Measurements from ENCODE around the gene PLEKHG5. TPM values are rescaled to one million over a fixed set of nuclear protein-coding genes. Genes with fewer than 3 reads are reported as not detected.

The PLEKHG5 gene
- total RNA-seq, 2 experiments from 2014 or later = 1.7 to 1.8 TPM

DNA sequence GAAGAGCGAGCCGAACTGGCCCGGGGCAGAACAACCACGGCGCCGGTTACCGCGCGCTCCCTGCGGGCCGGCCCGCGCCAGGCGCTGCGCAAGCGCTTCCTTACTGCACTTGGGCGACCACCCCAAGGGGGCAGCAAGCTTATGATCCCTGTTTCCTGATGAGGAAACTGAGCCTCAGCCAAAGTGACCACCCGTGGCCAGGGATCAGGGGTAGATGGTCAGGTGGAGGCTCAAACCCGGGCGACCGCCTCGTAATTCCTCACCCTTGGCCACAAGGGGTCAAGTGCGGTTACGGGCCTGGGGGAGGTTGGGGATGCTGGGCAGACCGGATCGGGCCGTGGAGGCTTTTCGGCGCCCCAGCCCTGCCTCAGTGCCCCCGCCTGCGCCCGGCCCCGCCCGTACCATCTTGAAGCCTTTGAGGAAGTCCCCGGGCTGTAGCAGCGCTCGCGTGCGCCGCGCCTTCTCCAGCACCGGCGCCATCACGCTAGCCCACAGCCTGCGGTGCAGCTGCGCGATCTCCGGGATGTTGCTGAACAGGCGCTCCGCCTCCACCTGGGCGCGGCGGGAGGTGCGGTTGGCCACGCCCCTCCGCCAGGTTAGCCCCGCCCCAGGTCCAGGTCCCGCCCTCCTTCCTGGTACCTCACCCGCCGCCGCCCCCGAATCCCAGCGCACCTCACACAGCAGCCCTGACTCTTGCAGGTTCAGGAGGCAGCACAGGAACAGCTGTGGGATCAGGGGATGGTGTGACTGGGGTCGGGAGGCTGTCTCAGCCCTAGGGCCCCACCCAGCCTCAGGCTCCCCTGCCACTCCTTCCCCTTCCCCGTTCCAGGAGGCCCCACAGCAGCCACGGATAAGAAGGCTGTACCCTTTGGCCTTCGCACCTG, 20.1 kb downstream of the PLEKHG5 start:
- Mint-ChIP-seq H3K36me3 (ENCODE audit: low read depth) (no peaks in the 10 kb centered on the region), H3K4me3 (no peak overlapping the region), H3K27me3 (ENCODE audit: low read depth) (no peaks in the 10 kb centered on the region), H3K4me1 (ENCODE audit: low read depth) (peaks cover 6% of the 10 kb centered on the region), H3K9me3 (no peaks in the 10 kb centered on the region), H3K27ac (no peak overlapping the region)
- CTCF ChIA-PET = interaction anchor here (0.6 to 1.9 kb wide), 4 partner anchors 16 to 176 kb away, joined by 3 to 5 read pairs (median 4); no protein-coding TSS in a partner anchor
- DNase-seq = no peak
- intact Hi-C loops (cut with micrococcal nuclease) = no loop called here

DNA sequence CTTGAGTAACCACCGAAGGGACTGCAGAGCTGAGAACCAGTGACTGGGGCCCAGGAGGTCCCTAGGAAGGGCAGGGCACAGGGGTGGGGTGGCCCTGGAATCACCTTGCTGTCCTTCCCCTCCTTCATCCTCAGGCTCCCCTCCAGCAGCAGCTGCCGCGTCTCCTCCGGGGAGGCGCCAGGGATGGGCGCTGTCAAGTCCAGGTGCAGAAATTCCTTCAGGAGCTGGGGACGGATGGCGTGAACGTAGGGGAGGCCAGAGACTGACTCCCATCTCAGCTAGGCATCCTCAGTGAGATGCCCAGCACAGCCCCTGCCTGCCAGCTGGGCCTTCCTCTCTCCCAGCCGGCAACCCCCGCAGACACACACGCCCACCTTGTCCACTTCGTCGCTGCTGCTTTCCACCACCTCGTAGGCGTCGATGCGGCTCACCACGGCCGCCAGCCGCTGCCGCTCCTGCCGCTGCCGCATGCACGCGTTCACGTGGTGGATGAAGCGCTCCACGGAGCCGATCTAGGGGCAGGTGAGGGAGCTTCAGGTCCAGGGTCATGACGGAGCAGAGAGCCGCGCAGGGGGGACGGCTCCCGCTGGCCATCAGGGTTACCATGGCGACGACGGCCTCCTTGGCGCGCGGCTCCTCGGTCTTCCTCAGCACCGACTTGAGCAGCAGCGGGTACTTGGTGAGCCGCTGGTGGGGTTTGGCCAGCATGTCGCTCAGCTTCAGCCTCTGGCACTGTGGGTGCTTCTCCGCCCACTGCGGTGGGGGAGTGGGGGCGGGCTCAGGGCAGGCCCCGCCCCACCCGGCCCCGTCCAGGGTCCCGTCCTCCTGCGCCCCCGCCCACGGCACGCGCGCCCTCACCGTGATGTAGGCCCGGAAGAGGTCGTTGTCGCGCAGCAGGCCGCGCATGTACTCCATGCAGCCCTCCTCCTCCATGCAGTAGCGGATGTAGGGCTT, 21.1 kb downstream of the PLEKHG5 start:
- Mint-ChIP-seq H3K9me3 (no peaks in the 10 kb centered on the region), H3K27ac (no peak overlapping the region), H3K4me3 (no peak overlapping the region), H3K27me3 (ENCODE audit: low read depth) (no peaks in the 10 kb centered on the region), H3K36me3 (ENCODE audit: low read depth) (no peaks in the 10 kb centered on the region), H3K4me1 (ENCODE audit: low read depth) (peaks cover 5% of the 10 kb centered on the region)
- no peak for DNase-seq
- CTCF ChIA-PET = no interaction called here
- intact Hi-C loops (cut with micrococcal nuclease) = no loop called here

DNA sequence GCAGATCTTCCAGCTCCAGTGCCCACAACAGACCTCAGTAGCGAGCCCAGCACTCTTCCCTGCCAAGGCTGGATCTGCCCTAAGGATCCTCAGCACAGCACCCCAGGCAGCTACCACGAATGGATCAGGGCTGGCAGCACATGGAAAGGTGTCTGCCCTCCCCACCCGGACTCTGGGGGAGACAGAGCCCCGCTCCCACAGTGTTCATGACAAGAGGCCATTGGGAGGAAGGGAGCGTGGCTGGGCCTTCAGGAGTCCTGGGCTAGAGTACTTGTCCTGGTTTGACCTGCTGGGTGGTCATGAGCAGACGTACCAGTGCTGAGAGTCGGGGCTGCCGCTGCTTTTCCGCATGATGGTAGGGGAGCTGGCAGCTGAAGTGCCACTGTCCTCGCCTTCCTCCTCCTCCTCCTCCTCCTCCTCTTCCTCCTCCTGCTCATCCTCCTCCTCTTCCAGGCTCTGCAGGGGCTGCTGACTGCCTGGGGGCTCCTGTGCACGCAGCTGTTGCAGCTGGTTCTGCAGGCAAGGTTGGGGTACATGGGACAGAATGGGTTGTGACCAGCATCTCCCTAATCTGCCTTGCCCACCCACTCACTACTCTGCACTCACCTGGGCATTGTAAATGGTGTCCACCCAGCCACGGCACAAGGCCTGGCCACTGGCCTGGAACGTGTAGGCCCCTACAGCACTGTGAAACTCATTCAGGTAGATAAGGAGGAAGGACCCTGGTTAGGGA, 22.6 kb downstream of the PLEKHG5 start:
- Mint-ChIP-seq H3K4me1 (ENCODE audit: low read depth) (peaks cover 13% of the 10 kb centered on the region), H3K27me3 (ENCODE audit: low read depth) (no peaks in the 10 kb centered on the region), H3K27ac (no peak overlapping the region), H3K4me3 (no peak overlapping the region), H3K9me3 (no peaks in the 10 kb centered on the region), H3K36me3 (ENCODE audit: low read depth) (peaks cover 7% of the 10 kb centered on the region)
- CTCF ChIA-PET = interaction anchor here (0.8 to 1.2 kb wide), 3 partner anchors 17 to 32 kb away, joined by 3 to 4 read pairs (median 3); no protein-coding TSS in a partner anchor
- intact Hi-C loops (cut with micrococcal nuclease) = no loop called here
- DNase-seq = no peak

DNA sequence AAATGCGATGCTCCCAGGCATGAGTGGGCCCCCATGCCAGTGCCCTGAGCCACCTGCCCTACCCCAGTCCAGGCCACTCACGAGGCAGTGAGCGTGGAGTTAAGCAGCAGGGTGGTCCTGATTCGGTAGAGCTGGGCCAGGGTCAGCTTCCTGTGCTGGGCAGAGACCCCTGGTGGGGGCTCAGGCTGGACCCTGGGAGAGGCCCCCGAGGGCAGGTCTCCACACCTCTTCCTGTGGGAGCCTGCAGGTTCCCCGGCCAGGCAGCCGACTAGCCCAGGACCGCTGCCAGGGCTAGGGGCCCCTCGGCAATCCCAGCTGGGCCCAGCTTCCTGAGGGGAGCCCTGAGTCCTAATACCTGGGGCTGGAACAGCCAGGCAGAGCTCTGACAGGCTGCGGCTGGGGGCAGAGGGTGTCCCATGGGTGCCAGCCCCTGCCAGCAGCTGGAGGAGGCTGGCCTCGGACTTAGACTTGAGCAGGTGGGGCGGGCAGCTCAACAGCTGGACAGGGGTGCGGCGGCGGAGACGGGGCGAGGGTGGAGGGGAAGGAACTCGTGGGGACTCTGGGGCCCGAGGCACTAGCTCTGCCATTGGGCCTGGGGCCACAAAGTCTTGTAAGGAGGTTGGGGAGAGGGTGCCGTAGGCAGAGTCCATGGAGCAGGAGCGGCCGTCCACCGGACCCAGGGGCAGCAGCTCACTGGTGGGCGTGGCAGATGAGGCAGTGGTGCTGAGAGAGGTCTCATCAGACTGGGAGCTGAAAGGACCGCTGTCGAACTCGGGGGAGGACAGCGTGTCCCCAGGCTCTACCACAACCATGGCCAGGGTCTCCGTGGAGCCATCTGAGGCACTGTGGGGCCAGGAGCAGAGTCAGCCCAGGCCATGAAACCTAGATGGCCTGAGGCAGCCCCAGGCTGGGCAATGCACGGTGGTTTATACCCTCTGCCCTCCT, 23.5 kb downstream of the PLEKHG5 start:
- no peak overlapping the region for H3K4me3 Mint-ChIP-seq
- CTCF ChIA-PET = interaction anchor here (0.8 to 1.4 kb wide), 5 partner anchors 18 to 229 kb away, joined by 3 to 5 read pairs (median 3); no protein-coding TSS in a partner anchor
- intact Hi-C loops (cut with micrococcal nuclease) = no loop called here
- H3K4me1 Mint-ChIP-seq (ENCODE audit: low read depth) = peaks cover 20% of the 10 kb centered on the region
- H3K27me3 Mint-ChIP-seq (ENCODE audit: low read depth) = no peaks in the 10 kb centered on the region
- H3K9me3 Mint-ChIP-seq = no peaks in the 10 kb centered on the region
- H3K36me3 Mint-ChIP-seq (ENCODE audit: low read depth) = peaks cover 11% of the 10 kb centered on the region
- no peak overlapping the region for H3K27ac Mint-ChIP-seq
- DNase-seq = no peak

- CTCF ChIA-PET = interaction anchor here (0.9 to 1.8 kb wide), 4 partner anchors 19 to 229 kb away, joined by 3 to 6 read pairs (median 4); no protein-coding TSS in a partner anchor
- intact Hi-C loops (cut with micrococcal nuclease) = no loop called here
- Mint-ChIP-seq H3K4me3 (no peak overlapping the region), H3K27ac (no peak overlapping the region), H3K9me3 (no peaks in the 10 kb centered on the region), H3K4me1 (ENCODE audit: low read depth) (peaks cover 28% of the 10 kb centered on the region), H3K27me3 (ENCODE audit: low read depth) (no peaks in the 10 kb centered on the region), H3K36me3 (ENCODE audit: low read depth) (peaks cover 19% of the 10 kb centered on the region)
- DNase-seq = no peak
Observed at GRCh38 chr1:6467224-6467623, 24.2 kb downstream of the PLEKHG5 start.

- CTCF ChIA-PET = interaction anchor here (0.7 to 1.8 kb wide), 4 partner anchors 19 to 228 kb away, joined by 3 to 6 read pairs (median 3); no protein-coding TSS in a partner anchor
- Mint-ChIP-seq H3K4me1 (ENCODE audit: low read depth) (peaks cover 32% of the 10 kb centered on the region), H3K27me3 (ENCODE audit: low read depth) (no peaks in the 10 kb centered on the region), H3K4me3 (peak overlapping the region; percentile 92), H3K9me3 (no peaks in the 10 kb centered on the region), H3K27ac (peak overlapping the region; percentile 87), H3K36me3 (ENCODE audit: low read depth) (peaks cover 21% of the 10 kb centered on the region)
- no peak for DNase-seq
- intact Hi-C loops (cut with micrococcal nuclease) = no loop called here
Observed at GRCh38 chr1:6466751-6467150, 24.7 kb downstream of the PLEKHG5 start.

DNA sequence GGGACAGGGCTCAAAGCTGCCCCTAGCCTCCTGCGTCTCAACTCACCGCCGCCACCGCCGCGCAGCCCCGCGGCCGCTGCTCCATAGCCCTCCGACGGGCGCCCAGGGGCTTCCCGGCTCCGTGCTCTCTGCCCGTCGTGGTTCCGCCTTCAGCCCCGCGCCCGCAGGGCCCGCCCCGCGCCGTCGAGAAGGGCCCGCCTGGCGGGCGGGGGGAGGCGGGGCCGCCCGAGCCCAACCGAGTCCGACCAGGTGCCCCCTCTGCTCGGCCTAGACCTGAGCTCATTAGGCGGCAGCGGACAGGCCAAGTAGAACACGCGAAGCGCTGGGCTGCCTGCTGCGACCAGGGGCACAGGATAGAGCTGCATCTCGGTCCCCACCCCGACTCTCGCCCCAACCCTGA, 25.4 kb downstream of the PLEKHG5 start, which contains the start of gene TNFRSF25:
Gene TNFRSF25 (minus strand): TSS at position 151 of the 400 bp plus-strand sequence. CDS start 66 bp downstream, at position 85.
- Mint-ChIP-seq H3K27ac (peak within 1 kb of the TSS; percentile 87), H3K4me3 (peak within 1 kb of the TSS; percentile 92)
- intact Hi-C loops (cut with micrococcal nuclease) = no loop called here

GRCh38 chr1:6465461-6466005, 25.9 kb downstream of the PLEKHG5 start:
- CTCF ChIA-PET = interaction anchor here (1.2 to 1.8 kb wide), 3 partner anchors 13 to 24 kb away, joined by 3 to 6 read pairs (median 3); no protein-coding TSS in a partner anchor
- intact Hi-C loops (cut with micrococcal nuclease) = loop anchor here (2.0 kb wide), 2 partner anchors 73 to 473 kb away; partner anchors contain the start of genes ACOT7 and NPHP4
- Mint-ChIP-seq H3K36me3 (ENCODE audit: low read depth) (peaks cover 27% of the 10 kb centered on the region), H3K27ac (peak overlapping the region; percentile 87), H3K4me3 (peak overlapping the region; percentile 92), H3K4me1 (ENCODE audit: low read depth) (peaks cover 43% of the 10 kb centered on the region), H3K9me3 (no peaks in the 10 kb centered on the region), H3K27me3 (ENCODE audit: low read depth) (no peaks in the 10 kb centered on the region)
- peak; percentile 61 for DNase-seq

More for the DNA sequence above, 25.4 kb downstream of the PLEKHG5 start, which contains the start of gene TNFRSF25:
- Mint-ChIP-seq H3K36me3 (ENCODE audit: low read depth) (peaks cover 22% of the 10 kb centered on the region), H3K9me3 (no peaks in the 10 kb centered on the region), H3K27me3 (ENCODE audit: low read depth) (no peaks in the 10 kb centered on the region), H3K4me1 (ENCODE audit: low read depth) (peaks cover 38% of the 10 kb centered on the region)
- CTCF ChIA-PET = interaction anchor here (0.7 to 1.8 kb wide), 4 partner anchors 12 to 31 kb away, joined by 3 to 6 read pairs (median 3); no protein-coding TSS in a partner anchor
- peak; percentile 48 for DNase-seq

DNA sequence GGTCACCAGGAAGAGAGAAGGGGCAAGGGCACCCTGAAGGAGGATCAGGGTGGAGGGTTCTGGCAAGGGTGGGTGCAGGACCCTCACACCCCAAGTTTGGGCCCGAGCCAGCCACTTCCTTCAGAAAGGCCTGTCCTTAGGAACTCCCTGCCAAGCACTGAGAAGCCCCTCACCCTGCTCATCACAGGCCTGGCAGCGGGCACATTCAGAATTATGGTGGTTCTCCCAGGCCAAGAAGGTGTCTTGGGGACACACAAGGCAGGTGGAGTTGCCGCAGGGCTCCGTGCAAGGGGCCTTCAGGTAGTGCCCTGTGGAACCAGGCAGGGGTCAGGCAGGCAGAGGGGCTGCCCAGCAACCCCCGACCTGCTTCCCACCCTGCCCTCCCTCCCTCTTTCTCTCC, 26.6 kb downstream of the PLEKHG5 start:
- peaks cover 48% of the 10 kb centered on the region for H3K4me1 Mint-ChIP-seq (ENCODE audit: low read depth)
- DNase-seq = no peak
- intact Hi-C loops (cut with micrococcal nuclease) = loop anchor here (1.0 to 2.0 kb wide), 3 partner anchors 20 to 472 kb away; partner anchors contain the start of genes ACOT7 and NPHP4
- H3K4me3 Mint-ChIP-seq = peak overlapping the region; percentile 92
- H3K36me3 Mint-ChIP-seq (ENCODE audit: low read depth) = peaks cover 27% of the 10 kb centered on the region
- peak overlapping the region; percentile 87 for H3K27ac Mint-ChIP-seq
- CTCF ChIA-PET = interaction anchor here (1.2 to 2.8 kb wide), 4 partner anchors 8 to 25 kb away, joined by 3 to 18 read pairs (median 4); no protein-coding TSS in a partner anchor
- H3K27me3 Mint-ChIP-seq (ENCODE audit: low read depth) = no peaks in the 10 kb centered on the region
- no peaks in the 10 kb centered on the region for H3K9me3 Mint-ChIP-seq

DNA sequence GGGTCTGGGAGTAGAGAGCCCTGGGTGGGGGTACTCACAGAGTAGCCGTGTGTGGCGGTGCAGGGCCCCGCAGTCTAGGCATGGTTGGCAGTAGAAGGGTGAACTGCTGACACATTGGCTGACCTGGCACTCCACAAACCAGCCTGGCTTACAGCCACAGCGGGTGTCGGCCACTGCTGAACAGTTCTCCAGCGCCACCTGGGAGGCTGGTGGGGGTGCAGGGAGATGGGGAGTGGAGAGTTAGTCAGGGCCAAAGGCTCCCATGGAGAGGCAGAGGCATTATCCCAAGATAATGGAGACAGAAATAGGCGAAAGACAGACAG, 27.0 kb downstream of the PLEKHG5 start:
- CTCF ChIA-PET = interaction anchor here (1.0 to 2.8 kb wide), 5 partner anchors 8 to 39 kb away, joined by 3 to 18 read pairs (median 4); no protein-coding TSS in a partner anchor
- H3K27ac Mint-ChIP-seq = peak overlapping the region; percentile 87
- H3K27me3 Mint-ChIP-seq (ENCODE audit: low read depth) = no peaks in the 10 kb centered on the region
- peaks cover 51% of the 10 kb centered on the region for H3K4me1 Mint-ChIP-seq (ENCODE audit: low read depth)
- no peaks in the 10 kb centered on the region for H3K9me3 Mint-ChIP-seq
- peak; percentile 85 for DNase-seq
- intact Hi-C loops (cut with micrococcal nuclease) = loop anchor here (1.0 to 2.0 kb wide), 3 partner anchors 19 to 472 kb away; partner anchors contain the start of genes ACOT7 and NPHP4
- H3K36me3 Mint-ChIP-seq (ENCODE audit: low read depth) = peaks cover 27% of the 10 kb centered on the region
- H3K4me3 Mint-ChIP-seq = peak overlapping the region; percentile 92

Measured in activated naive CD4-positive, alpha-beta T cell treated with anti-CD3 and anti-CD28 coated beads for 36 hours (primary cell).